Measurements from ENCODE around the gene ZNF514.
"Not testable (repeated sequence)": the region's sequence is repeated elsewhere in the genome, so short reads cannot be mapped to it uniquely, and the experiment has no call there.

ZNF514 gene

GRCh38 chr2:95138702-95139101 lies 20.9 kb downstream of the ZNF514 start:
- no peak for DNase-seq (ENCODE audit: low read depth)

DNA sequence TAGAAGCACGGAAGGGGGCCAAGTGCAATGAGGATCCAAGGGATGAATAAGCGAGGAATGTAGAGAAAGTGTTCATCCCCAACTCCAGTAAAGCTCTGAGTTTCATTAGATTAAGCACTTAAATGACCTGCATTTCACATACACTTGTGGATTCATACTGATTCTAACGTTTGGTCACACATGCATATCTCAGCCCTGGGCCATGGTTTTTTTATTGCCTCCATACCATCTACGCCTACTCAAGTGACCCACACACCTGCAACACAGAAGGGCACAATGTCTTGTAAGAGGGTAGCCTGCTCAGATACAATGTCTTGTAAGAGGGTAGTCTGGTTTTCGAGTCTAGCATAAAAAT lies 37.5 kb downstream of the ZNF514 start:
- DNase-seq (ENCODE audit: low read depth) = no peak

DNA sequence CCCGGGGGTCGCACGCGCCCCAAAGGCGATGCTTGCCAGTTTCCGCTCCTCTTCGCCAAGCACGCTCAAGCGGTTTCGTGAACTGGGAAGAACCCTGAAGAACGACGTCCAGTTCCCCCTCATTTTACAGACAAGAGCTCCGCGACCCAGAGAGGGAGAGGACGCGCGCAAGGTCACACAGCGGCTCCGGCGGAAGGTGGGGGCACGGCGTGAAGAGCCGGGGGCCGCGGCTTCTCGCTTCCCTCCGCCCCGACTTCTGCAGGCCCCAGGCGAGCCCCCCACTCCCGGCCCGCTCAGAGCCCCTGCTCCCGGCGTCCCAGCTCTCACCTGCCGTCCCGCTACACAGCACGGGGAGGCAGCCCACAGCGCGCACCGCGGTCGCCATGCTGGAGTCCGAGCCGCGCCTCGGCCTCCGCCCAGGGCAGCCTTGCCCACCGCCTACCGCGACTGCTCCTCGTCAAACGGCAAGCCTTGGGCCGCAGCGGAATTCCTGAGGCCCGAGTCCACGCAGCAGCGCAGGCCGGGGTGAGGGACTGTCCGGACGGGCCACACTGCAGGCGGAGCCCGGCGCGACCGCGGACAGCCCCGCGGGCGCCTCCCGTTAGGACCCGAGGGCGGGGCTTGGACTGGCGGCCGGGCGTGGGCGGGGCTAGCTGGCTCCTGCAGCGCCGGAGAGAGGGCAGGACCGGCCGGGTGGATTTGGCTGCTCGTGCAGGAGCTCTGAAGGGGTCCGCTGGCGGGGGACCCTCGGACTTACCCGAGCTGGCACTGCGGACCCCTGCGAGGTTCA lies 38.0 kb downstream of the ZNF514 start, which contains the start of gene MRPS5:
MRPS5 (minus strand) TSS at position 402 of the 790 bp plus-strand sequence; CDS start at position 385, 17 bp downstream.
- peak; percentile 74 for DNase-seq (ENCODE audit: low read depth)

DNA sequence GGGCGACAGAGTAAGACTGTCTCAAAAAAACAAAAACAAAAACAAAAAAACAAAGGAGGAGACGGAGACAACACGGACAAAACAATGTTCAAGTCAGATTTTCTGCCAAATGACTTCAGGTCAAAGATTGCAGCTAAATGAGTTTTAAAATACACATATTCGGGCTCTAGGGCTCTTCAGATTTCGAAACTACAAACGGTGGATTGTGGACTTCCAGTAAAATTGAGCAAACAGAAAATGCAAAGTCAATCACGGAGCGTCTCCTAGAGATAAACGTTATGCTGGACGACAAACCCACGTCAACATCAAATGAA lies 38.6 kb downstream of the ZNF514 start:
- no peak for DNase-seq (ENCODE audit: low read depth)

- DNase-seq (ENCODE audit: low read depth) = peak; percentile 55
These were observed 44.2 kb downstream of the ZNF514 start for GRCh38 chr2:95115418-95115817.

- DNase-seq (ENCODE audit: low read depth) = no peak
These were observed 46.2 kb downstream of the ZNF514 start for GRCh38 chr2:95113464-95113863.

GRCh38 chr2:95110395-95110794 lies 49.3 kb downstream of the ZNF514 start:
- DNase-seq (ENCODE audit: low read depth) = no peak

- no peak for DNase-seq (ENCODE audit: low read depth)
These were observed 50.4 kb downstream of the ZNF514 start for GRCh38 chr2:95109260-95109659.

DNA sequence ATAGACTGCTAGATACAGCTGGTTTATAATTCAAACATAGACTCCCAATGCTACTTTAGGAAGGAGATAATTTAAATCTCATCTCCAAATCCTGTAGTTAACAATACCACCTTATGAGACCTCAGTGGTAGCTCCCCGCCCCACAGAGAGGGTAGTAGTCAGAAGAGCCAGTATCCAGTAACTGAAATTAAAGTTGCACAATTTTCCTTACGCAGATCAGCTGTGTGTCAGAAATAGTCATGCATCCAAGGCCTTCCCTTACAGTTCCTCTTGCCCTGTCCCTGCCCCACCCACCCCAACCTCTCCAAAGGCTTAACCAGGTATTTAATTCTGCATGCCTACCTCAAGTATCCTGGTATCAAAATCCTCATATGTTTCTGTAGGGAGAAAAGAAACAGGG lies 53.6 kb downstream of the ZNF514 start:
- DNase-seq (ENCODE audit: low read depth) = no peak

DNA sequence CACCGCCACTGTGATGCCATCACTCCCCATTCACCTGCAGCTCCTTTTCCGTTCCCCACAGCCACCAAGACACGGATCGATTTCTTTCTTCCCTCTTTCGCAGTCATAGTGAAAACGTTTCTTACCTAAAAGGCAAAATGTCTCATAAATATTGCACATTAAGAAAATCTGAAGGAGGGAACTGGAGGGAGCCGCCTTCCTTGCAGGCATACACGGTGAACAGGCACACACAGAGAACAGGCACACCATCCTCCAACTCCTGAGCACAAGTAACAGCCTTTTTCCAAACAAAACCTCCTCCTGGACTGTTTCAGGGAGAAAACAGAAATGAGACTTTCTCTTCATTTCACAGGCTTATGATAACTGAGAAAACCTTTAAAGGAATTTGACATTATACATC lies 55.0 kb downstream of the ZNF514 start:
- DNase-seq (ENCODE audit: low read depth) = no peak

DNA sequence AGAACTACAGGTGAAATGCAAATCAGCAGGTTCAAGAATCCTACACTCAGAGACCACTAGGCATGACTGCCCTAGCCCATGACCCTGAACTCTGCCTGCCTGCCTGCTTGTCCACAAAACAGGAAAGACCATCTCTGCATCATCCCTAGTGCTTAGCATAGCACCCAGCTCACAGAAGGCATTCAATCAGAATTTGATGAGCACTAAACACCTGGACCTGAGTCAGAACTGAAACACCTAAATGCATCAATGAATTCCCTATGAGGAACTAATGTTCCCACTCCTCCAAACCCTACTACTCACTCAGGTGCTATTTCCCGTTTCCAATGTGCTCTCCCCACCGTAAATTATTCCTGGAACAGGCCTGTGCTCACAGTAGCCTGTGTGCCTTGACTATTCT lies 59.7 kb downstream of the ZNF514 start:
- no peak for DNase-seq (ENCODE audit: low read depth)

DNA sequence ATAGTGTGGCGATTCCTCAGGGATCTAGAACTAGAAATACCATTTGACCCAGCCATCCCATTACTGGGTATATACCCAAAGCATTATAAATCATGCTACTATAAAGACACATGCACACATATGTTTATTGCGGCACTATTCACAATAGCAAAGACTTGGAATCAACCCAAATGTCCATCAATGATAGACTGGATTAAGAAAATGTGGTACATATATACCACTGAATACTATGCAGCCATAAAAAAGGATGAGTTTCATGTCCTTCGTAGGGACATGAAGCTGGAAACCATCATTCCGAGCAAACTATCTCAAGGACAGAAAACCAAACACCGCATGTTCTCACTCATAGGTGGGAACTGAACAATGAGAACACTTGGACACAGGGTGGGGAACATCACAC lies 61.4 kb downstream of the ZNF514 start:
- not testable (repeated sequence) for DNase-seq (ENCODE audit: low read depth)

Data from stimulated activated CD8-positive, alpha-beta memory T cell treated with anti-CD3 and anti-CD28 coated beads, Interleukin-12 subunit alpha, Interleukin-12 subunit beta, amount 100 ng/mL, for 1 hour (primary cell).